AG10803 (cell line): ENCODE measurements around the gene MYO5B.
"Not testable (repeated sequence)": the region's sequence is repeated elsewhere in the genome, so short reads cannot be mapped to it uniquely, and the experiment has no call there.

ENCODE experiments used
- DNase-seq: peaks from one replicate; pipeline ENCODE4 v3.0.0; 2010; ENCODE audit warnings: low read depth
- H3K4me3 ChIP-seq: 2 replicates; pipeline ENCODE4 v1.5.1; 2011; ENCODE audit warnings: mild to moderate bottlenecking, low read length, control low read depth
- CTCF ChIP-seq: conservative IDR thresholded peaks from 2 replicates; pipeline ENCODE4 v1.5.1; 2011; ENCODE audit warnings: mild to moderate bottlenecking, low read length, control low read depth, inconsistent platforms

MYO5B gene

GRCh38 chr18:49894517-49895226 lies 300.3 kb downstream of the MYO5B start:
- H3K4me3 ChIP-seq = no peak overlapping the region
- TF ChIP-seq CTCF = no peak
- DNase-seq = no peak

GRCh38 chr18:49893036-49893435 lies 301.9 kb downstream of the MYO5B start:
- DNase-seq = no peak

GRCh38 chr18:49892148-49892924 lies 302.6 kb downstream of the MYO5B start:
- no peak for TF ChIP-seq CTCF
- H3K4me3 ChIP-seq = no peak overlapping the region
- DNase-seq = no peak

More at GRCh38 chr18:49893036-49893435, 301.9 kb downstream of the MYO5B start:
- no peak for TF ChIP-seq CTCF
- H3K4me3 ChIP-seq = no peak overlapping the region

GRCh38 chr18:49890041-49890440 lies 304.9 kb downstream of the MYO5B start:
- H3K4me3 ChIP-seq = no peak overlapping the region
- DNase-seq = no peak
- no peak for TF ChIP-seq CTCF

- H3K4me3 ChIP-seq, DNase-seq: not testable (repeated sequence)
Measured at GRCh38 chr18:49889552-49889951, 305.4 kb downstream of the MYO5B start.

- TF ChIP-seq CTCF = no peak
- no peak overlapping the region for H3K4me3 ChIP-seq
- no peak for DNase-seq
Measured at GRCh38 chr18:49886891-49887764, 307.8 kb downstream of the MYO5B start.

- no peak for DNase-seq
- TF ChIP-seq CTCF = no peak
Measured at GRCh38 chr18:49884959-49885358, 310.0 kb downstream of the MYO5B start.

More at GRCh38 chr18:49884959-49885358, 310.0 kb downstream of the MYO5B start:
- no peak overlapping the region for H3K4me3 ChIP-seq
